Stomach smooth muscle (tissue), 2 donors: Measurements from ENCODE around the gene PREP.

ENCODE experiments used
- H3K27ac ChIP-seq: one replicate; pipeline ENCODE4 v1.7.0; 2013; ENCODE audit warnings: mild to moderate bottlenecking, low read length, inconsistent platforms
- H3K27me3 ChIP-seq, 2 donors: one replicate each; pipeline ENCODE4 v1.7.0; 2013; ENCODE audit warnings: low read length in 2 of 2; ENCODE audit not compliant: insufficient read depth in 2 of 2, control insufficient read depth in 1 of 2
- H3K36me3 ChIP-seq, 2 donors: one replicate each; pipeline ENCODE4 v1.7.0; 2013; ENCODE audit warnings: low read length in 2 of 2; ENCODE audit not compliant: control insufficient read depth in 2 of 2, insufficient read depth in 2 of 2
- H3K4me1 ChIP-seq: one replicate; pipeline ENCODE4 v1.7.0; 2013; ENCODE audit warnings: low read length; ENCODE audit not compliant: control insufficient read depth, insufficient read depth
- H3K4me3 ChIP-seq, 2 donors: one replicate each; pipeline ENCODE4 v1.7.0; 2013; ENCODE audit warnings: low read length in 2 of 2
- H3K9ac ChIP-seq, 2 donors: one replicate each; pipeline ENCODE4 v1.7.0; 2013; ENCODE audit warnings: low read length in 2 of 2, mild to moderate bottlenecking in 1 of 2
- H3K9me3 ChIP-seq, 2 donors: one replicate each; pipeline ENCODE4 v1.7.0; 2013; ENCODE audit warnings: low read length in 2 of 2; ENCODE audit not compliant: control insufficient read depth in 2 of 2
- donor health status: healthy.
- donor health status: Pancreatic carcinoma.

PREP gene

GRCh38 chr6:105292689-105293339 is 110.1 kb downstream of the PREP start:
- peaks cover 0 to 4% of the 10 kb centered on the region in 2 donors for H3K9me3 ChIP-seq
- no peak overlapping the region for H3K27ac ChIP-seq
- H3K9ac ChIP-seq = no peak overlapping the region
- H3K36me3 ChIP-seq = no peaks in the 10 kb centered on the region
- no peaks in the 10 kb centered on the region for H3K4me1 ChIP-seq
- H3K27me3 ChIP-seq = no peaks in the 10 kb centered on the region
- no peak overlapping the region for H3K4me3 ChIP-seq

GRCh38 chr6:105291525-105291924 is 111.4 kb downstream of the PREP start:
- no peaks in the 10 kb centered on the region for H3K36me3 ChIP-seq
- no peak overlapping the region for H3K27ac ChIP-seq
- H3K27me3 ChIP-seq = no peaks in the 10 kb centered on the region
- H3K4me1 ChIP-seq = no peaks in the 10 kb centered on the region
- peaks cover 0 to 4% of the 10 kb centered on the region in 2 donors for H3K9me3 ChIP-seq
- no peak overlapping the region for H3K4me3 ChIP-seq
- H3K9ac ChIP-seq = no peak overlapping the region

GRCh38 chr6:105282631-105283585 is 120.0 kb downstream of the PREP start:
- Histone ChIP-seq H3K4me1 (no peaks in the 10 kb centered on the region), H3K27me3 (no peaks in the 10 kb centered on the region), H3K9me3 (no peaks in the 10 kb centered on the region), H3K9ac (no peak overlapping the region), H3K27ac (no peak overlapping the region), H3K36me3 (peaks cover 18 to 28% of the 10 kb centered on the region in 2 donors), H3K4me3 (no peak overlapping the region)

GRCh38 chr6:105280033-105280432 is 122.8 kb downstream of the PREP start:
- H3K36me3 ChIP-seq = peaks cover 30% of the 10 kb centered on the region in 2 donors
- no peak overlapping the region for H3K4me3 ChIP-seq
- H3K9me3 ChIP-seq = no peaks in the 10 kb centered on the region
- no peak overlapping the region for H3K9ac ChIP-seq
- no peaks in the 10 kb centered on the region for H3K27me3 ChIP-seq
- no peaks in the 10 kb centered on the region for H3K4me1 ChIP-seq
- no peak overlapping the region for H3K27ac ChIP-seq

GRCh38 chr6:105279463-105279862 is 123.4 kb downstream of the PREP start:
- H3K27ac ChIP-seq = no peak overlapping the region
- no peaks in the 10 kb centered on the region for H3K4me1 ChIP-seq
- no peak overlapping the region for H3K4me3 ChIP-seq
- no peaks in the 10 kb centered on the region for H3K9me3 ChIP-seq
- H3K9ac ChIP-seq = no peak overlapping the region
- H3K36me3 ChIP-seq = peaks cover 27 to 29% of the 10 kb centered on the region in 2 donors
- no peaks in the 10 kb centered on the region for H3K27me3 ChIP-seq

GRCh38 chr6:105278813-105279212 is 124.1 kb downstream of the PREP start:
- no peak overlapping the region for H3K27ac ChIP-seq
- H3K36me3 ChIP-seq = peaks cover 25 to 27% of the 10 kb centered on the region in 2 donors
- H3K9me3 ChIP-seq = no peaks in the 10 kb centered on the region
- no peaks in the 10 kb centered on the region for H3K4me1 ChIP-seq
- H3K27me3 ChIP-seq = no peaks in the 10 kb centered on the region
- H3K9ac ChIP-seq = no peak overlapping the region
- H3K4me3 ChIP-seq = no peak overlapping the region

- H3K4me3 ChIP-seq = no peak overlapping the region
- H3K36me3 ChIP-seq = peaks cover 25 to 26% of the 10 kb centered on the region in 2 donors
Observed at GRCh38 chr6:105278035-105278434, 124.8 kb downstream of the PREP start.

GRCh38 chr6:105276374-105276773 is 126.5 kb downstream of the PREP start:
- H3K27ac ChIP-seq = no peak overlapping the region
- no peaks in the 10 kb centered on the region for H3K27me3 ChIP-seq
- H3K4me1 ChIP-seq = no peaks in the 10 kb centered on the region
- no peaks in the 10 kb centered on the region for H3K9me3 ChIP-seq
- H3K9ac ChIP-seq = no peak overlapping the region
- peaks cover 16 to 17% of the 10 kb centered on the region in 2 donors for H3K36me3 ChIP-seq
- no peak overlapping the region for H3K4me3 ChIP-seq

More at GRCh38 chr6:105278035-105278434, 124.8 kb downstream of the PREP start:
- no peak overlapping the region for H3K27ac ChIP-seq
- H3K27me3 ChIP-seq = no peaks in the 10 kb centered on the region
- H3K9ac ChIP-seq = no peak overlapping the region
- no peaks in the 10 kb centered on the region for H3K9me3 ChIP-seq
- H3K4me1 ChIP-seq = no peaks in the 10 kb centered on the region

- Histone ChIP-seq H3K36me3 (peaks cover 12 to 17% of the 10 kb centered on the region in 2 donors), H3K9ac (no peak overlapping the region), H3K27ac (no peak overlapping the region), H3K4me1 (no peaks in the 10 kb centered on the region), H3K4me3 (no peak overlapping the region), H3K27me3 (no peaks in the 10 kb centered on the region), H3K9me3 (no peaks in the 10 kb centered on the region)
Observed at GRCh38 chr6:105275542-105275941, 127.3 kb downstream of the PREP start.

- peaks cover 12 to 17% of the 10 kb centered on the region in 2 donors for H3K36me3 ChIP-seq
- no peaks in the 10 kb centered on the region for H3K4me1 ChIP-seq
- H3K27ac ChIP-seq = no peak overlapping the region
- H3K9me3 ChIP-seq = no peaks in the 10 kb centered on the region
- no peak overlapping the region for H3K4me3 ChIP-seq
- H3K9ac ChIP-seq = no peak overlapping the region
- no peaks in the 10 kb centered on the region for H3K27me3 ChIP-seq
Observed at GRCh38 chr6:105274678-105275077, 128.2 kb downstream of the PREP start.
